HG02852 (cell line): Measurements from ENCODE around the gene INIP.
"Not testable (repeated sequence)": the region's sequence is repeated elsewhere in the genome, so short reads cannot be mapped to it uniquely, and the experiment has no call there.

Experiments used
- ATAC-seq: cut with Tn5 transposase; IDR thresholded peaks from one replicate; pipeline ENCODE4 v1.9.1; 2021; ENCODE audit warnings: mild to moderate bottlenecking, moderate library complexity; ENCODE audit not compliant: unreplicated experiment

The INIP gene

DNA sequence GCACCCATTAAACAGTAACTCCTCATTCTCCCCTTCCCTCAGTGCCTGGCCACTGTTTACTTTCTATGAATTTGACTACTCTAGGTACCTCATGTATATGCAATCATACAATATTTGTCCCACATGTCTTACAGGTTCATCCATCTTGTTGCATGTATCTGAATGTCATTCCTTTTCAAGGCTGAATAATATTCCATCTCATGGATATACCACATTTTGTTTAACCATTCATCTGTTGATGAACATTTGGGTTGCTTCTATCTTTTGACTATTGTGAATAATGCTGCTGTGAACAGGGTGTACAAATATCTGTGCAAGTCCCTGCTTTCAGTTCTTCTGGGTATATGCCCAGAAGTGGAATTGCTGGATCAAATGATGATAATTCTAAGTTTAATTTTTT is 40.9 kb downstream of the INIP start:
- ATAC-seq: no peak

DNA sequence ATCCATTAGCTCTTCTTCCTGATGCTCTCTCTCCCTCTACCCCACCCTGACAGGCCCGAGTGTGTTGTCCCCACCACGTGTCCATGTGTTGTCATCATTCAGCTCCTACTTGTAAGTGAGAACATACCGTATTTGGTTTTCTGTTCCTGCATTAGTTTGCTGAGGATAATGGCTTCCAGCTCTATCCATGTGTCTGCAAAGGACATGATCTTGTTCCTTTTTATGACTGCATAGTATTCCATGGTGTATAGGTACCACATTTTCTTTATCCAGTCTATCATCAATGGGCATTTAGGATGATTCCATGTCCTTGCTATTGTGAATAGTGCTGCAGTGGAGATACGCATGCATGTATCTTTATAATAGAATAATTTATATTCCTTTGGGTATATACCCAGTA is 44.7 kb downstream of the INIP start:
- ATAC-seq: not testable (repeated sequence)

DNA sequence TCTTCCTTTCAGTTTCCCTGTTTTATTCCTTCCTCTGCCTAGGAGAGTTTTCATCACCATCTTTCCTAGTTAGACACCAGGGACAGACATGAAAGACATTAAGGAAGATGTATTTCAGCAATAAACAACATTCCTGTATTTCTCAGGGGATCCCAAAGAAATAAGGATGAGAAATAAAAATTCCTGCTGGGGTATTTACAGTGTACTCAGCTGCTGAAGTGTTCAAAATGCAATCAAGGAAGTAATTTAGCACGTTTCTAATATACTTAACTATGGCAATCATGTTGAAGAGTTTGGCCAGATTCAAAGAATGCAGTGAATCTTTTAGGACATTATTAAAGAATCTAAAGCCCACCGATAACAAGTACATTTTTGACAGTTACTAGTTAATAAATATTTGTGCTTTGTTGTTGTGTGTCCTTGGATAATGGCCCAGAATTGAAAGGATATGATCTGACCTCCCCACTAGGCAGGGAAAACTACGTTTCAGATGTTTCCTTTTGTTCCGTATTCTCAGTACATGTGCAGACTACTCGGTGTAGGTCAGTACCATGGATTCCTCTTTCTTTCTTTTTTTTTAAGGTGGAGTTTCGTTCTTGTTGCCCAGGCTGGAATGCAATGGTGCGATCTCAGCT is 46.8 kb downstream of the INIP start:
- no peak for ATAC-seq

DNA sequence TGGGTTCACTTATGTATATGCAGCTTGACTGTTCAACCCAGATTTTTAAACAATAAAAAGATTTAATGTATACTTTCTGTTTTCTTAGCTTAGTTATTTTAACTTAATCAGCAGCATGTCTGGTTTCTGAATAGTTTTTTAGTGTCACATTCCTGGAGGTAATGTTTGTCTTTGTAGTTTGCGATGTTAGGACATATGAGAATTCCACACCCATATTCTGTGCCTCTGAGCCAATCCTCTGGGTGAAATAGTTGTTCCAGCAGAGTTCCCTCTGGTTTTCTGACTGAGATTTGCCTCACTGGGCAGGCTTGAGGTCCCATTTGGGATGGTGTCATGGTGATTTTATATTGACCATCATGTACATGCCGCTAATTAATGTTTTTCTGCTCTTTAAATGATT is 48.6 kb downstream of the INIP start:
- no peak for ATAC-seq

DNA sequence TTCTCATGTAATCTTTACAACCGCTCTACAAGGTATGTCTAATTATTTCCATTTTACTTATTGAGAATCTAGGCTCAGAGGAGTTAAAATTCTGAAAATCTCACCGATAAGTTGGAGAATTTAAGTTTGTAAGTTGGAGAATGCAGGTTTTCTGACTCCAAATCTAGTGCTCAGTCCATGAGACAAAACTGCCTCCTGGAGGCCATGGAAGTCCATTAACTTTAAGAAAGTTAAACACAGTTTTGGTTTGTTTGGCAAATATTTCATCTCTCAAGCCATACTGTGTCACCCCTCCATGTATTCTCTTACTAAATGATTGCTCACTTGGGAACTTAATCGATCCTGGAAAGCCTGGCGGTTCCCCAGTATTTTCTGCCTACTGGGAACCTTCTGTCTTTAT is 52.6 kb downstream of the INIP start:
- ATAC-seq: no peak

DNA sequence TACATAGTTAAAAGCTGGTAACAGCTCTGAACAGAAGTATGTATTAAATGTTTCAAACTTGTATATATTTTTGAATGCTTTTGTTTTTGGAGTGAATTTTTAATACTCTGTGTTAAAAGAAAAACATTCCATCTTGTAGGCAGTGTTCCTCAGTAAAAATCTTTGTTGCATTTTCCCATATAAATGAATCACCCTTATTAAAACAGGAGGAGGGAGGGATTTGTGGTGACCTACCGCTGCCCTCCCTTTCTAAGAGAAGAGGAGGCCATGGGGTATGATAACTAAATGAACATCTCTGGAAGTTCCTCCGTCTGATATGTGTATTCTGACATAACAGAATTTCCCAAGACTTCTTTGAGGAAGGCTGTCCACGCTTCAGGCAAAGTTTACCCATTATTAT is 53.4 kb downstream of the INIP start:
- ATAC-seq: no peak

DNA sequence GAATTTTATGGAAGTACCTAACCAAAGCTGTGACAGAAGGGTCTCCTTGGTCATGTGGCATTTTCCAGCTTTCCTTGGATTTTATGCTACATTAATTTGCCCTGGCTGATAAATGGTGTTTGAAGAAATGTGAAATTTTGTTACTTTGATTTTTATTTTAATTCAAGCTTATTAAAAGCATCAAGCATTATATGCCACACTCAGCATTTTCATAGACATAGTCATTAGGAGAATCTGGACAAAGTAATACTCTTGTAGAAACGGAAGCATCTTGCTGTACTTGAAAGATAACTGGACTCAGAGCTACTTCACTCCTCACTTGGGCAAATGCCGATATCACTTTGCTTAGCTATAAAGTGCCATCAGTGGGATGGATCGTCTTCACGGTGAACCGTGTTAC is 54.2 kb downstream of the INIP start:
- no peak for ATAC-seq

DNA sequence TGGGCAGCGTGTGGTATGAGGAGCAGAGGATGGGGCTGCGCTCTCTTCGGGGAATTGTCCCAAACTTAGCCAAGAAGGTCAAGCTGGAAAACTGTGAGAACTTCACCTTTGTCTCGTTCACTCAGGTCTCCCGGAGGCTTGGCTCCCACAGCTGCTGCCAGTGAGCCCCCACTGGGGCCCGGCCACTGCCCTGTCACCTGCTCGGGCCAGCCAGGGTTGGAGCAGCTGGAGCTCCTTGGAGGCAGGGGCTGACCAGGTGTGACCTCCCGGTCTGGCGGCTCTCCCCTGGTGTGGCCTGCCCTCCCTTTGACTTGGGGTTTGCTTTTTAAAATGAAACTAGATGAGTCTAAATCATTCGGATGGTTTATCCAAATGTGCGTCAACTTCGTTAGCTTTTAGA is 58.0 kb downstream of the INIP start:
- no peak for ATAC-seq

DNA sequence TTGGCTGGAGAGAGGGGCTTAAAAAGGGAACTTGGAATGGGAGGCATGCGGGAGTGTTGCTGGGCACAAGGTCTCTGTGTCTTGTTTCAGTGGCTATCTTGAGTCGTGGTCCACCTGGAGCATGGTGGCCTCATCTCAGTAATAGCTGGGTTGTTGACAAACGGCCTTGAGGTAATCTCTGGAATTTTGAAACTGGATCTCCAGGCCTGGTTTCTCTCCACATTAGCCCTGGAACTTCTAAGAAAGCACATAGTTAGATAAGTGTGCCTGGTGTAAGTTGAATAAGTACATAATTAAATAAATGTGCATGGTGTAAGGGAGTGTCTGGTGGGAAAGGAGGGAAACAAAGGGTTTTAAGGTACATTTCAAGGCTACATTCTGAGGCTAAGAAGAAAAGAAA is 62.2 kb downstream of the INIP start:
- no peak for ATAC-seq

DNA sequence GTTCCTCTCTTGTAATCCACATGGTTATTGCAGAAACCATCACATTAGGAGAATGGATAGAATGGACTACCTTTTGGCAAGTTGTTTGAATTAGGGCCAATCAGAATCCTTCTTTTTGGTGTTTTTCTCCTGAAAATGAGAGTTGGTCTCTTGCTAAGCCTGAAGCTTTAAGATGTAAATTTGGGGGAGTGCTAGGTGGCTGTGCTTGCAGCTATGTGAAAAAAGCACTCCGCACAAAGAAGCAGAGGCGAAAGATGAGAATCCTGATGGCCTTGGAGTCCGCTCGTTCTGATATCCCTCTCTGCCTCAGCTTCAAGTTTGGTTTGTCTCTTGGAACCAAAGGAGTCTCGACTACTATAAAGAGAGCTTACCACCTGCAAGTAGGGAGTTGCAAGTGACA is 63.6 kb downstream of the INIP start:
- no peak for ATAC-seq

DNA sequence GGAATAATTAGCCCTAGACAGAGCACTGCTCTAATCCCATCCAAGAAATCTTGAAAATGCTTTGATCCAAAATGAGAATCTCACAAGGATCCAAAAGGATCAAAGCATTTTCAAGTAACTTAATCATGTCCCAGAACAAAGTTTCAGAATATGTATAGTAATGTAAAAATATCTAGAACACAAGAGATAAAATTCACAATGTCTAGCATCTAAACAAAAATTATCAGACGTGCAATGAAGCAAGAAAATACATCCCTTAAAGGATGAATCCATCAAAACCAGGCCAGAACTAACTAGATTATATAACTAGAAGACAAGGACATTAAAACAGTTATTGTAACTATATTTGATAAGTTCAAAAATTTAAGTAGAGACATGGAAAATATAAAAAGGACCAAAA is 69.3 kb downstream of the INIP start:
- ATAC-seq: no peak

DNA sequence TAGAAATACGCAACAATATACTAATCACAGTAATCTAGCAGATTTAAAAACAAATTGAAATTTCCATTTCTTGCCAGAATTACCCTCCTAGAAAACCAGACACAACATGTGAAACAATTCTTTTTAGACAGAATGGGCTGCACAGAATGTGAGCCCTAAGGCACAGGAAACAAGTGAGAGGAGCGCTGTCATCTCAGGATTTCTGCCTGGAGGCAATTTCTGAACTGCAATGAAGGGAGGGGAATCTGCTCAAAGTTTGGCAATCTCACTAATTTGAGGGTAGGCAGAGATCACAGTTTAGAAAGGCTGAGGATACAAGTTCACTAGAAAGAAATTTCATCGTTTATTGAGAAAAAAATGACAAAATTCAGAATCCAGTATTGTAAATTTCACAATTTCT is 70.3 kb downstream of the INIP start:
- no peak for ATAC-seq

DNA sequence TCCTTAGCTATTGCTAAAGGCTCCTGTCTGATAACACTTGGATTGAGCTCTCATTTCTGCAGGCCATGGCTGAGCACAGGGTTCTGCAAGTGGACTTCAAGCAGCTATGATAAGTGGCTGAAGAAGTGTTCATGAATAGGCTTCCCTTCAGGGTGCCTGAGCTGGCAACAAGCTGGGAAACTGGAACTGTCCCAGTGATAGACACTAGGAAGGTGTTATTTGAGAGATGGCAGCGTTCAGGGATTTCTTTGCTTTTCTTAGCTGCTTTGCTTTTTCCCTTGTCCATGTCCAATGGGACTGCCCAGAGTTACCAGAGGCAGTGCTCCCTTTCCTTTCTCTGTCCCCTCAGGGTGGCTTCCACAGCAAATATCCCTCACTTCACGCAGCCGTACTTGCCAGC is 75.8 kb downstream of the INIP start:
- ATAC-seq: no peak

DNA sequence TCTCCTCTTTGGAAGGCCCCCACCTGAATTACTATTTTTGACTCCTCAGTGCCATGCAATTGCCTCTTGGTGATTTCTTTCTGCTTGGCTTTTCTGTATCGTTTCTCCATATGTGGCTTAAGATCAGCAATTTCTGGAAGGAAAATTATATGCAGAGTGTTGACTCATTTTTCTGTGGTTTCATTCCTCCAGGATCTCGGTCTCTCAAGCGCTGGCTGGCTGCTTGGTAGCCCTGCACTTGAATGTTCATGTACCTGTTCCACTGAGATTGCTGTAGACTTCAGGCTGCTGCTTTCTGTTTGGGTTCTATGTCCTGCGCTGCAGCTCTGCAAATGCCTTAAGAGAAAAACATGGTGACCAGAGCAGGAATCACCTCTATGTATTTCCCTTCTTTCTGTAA is 77.6 kb downstream of the INIP start:
- no peak for ATAC-seq
